Smooth muscle cell (in vitro differentiated cells): ENCODE measurements around the gene MAML2. TPM values are rescaled to one million over a fixed set of nuclear protein-coding genes. Genes with fewer than 3 reads are reported as not detected.

Experiments
- DNase-seq: peaks from one replicate; lab custom pipeline; 2025; ENCODE audit not compliant: unreplicated experiment; lab: John Stamatoyannopoulos, UW
- H2AFZ ChIP-seq: fragments of 200-600 bp; sonication (generic); 2 replicates; pipeline ENCODE4 v1.6.0; 2016; ENCODE audit warnings: antibody characterized with exemption, low read depth, mild to moderate bottlenecking
- H3F3A ChIP-seq: fragments of 200-600 bp; sonication (generic); 2 replicates; pipeline ENCODE4 v1.6.0; 2017; ENCODE audit warnings: antibody characterized with exemption, low read depth
- H3K27ac ChIP-seq: fragments of 200-600 bp; sonication (generic); 2 replicates; pipeline ENCODE4 v1.5.1; 2016; ENCODE audit warnings: low read depth, mild to moderate bottlenecking
- H3K27me3 ChIP-seq: fragments of 200-600 bp; sonication (generic); 2 replicates; pipeline ENCODE4 v1.6.1; 2016; ENCODE audit warnings: low read depth, mild to moderate bottlenecking
- H3K36me3 ChIP-seq: fragments of 200-600 bp; sonication (generic); 2 replicates; pipeline ENCODE4 v1.5.1; 2016; ENCODE audit warnings: low read depth
- H3K4me1 ChIP-seq: fragments of 200-600 bp; sonication (generic); 2 replicates; pipeline ENCODE4 v1.5.1; 2016; ENCODE audit warnings: low read depth
- H3K4me2 ChIP-seq: fragments of 200-600 bp; sonication (generic); 2 replicates; pipeline ENCODE4 v1.6.0; 2016; ENCODE audit warnings: mild to moderate bottlenecking
- H3K4me3 ChIP-seq: fragments of 200-600 bp; sonication (generic); 2 replicates; pipeline ENCODE4 v1.5.1; 2016; ENCODE audit warnings: mild to moderate bottlenecking
- H3K79me2 ChIP-seq: fragments of 200-600 bp; sonication (generic); 2 replicates; pipeline ENCODE4 v1.6.0; 2016; ENCODE audit warnings: low read depth, mild to moderate bottlenecking
- H3K9ac ChIP-seq: fragments of 200-600 bp; sonication (generic); 2 replicates; pipeline ENCODE4 v1.6.0; 2016; ENCODE audit warnings: low read depth
- H3K9me3 ChIP-seq: fragments of 200-600 bp; sonication (generic); replicated peaks from 2 replicates; pipeline ENCODE4 v1.5.1; 2016; ENCODE audit warnings: low read depth
- H4K20me1 ChIP-seq: fragments of 200-600 bp; sonication (generic); 2 replicates; pipeline ENCODE4 v1.6.0; 2016; ENCODE audit warnings: low read depth
- CTCF ChIP-seq: fragments of 200-600 bp; sonication (generic); IDR thresholded peaks from 2 replicates; pipeline ENCODE4 v1.5.1; 2017; ENCODE audit warnings: borderline replicate concordance, mild to moderate bottlenecking, antibody characterized with exemption; ENCODE audit not compliant: insufficient read depth, poor library complexity, severe bottlenecking
- WGBS: methylation state at CpG from one replicate; pipeline ENCODE4 v1.1.7; 2016; ENCODE audit warnings: low lambda C conversion rate; 5-methylcytosine and 5-hydroxymethylcytosine counted together
- polyA plus RNA-seq: library from polyadenylated mRNA; unstranded; fragments of >200 nt; fragmentation: Nextera tagmentation; extraction: Ambion mirVana; gene quantifications from 2 replicates; pipeline ENCODE4 v1.2.1, GENCODE V29; 2016
- total RNA-seq: library from RNA; depleted of rRNA; stranded (reverse); fragments of >200 nt; gene quantifications from 2 replicates; pipeline ENCODE4 v1.2.3, GENCODE V29; 2014

The MAML2 gene
- total and polyA plus RNA-seq, 2 experiments from 2014 or later = 8.7 to 52.4 TPM

GRCh38 chr11:96137373-96137772, 205.6 kb downstream of the MAML2 start:
- Histone ChIP-seq H3K36me3 (no peaks in the 10 kb centered on the region), H3K79me2 (peaks cover 86% of the 10 kb centered on the region), H3K27ac (peak overlapping the region; percentile 28), H2AFZ (no peak overlapping the region), H3K27me3 (no peaks in the 10 kb centered on the region), H3K4me3 (no peak overlapping the region), H4K20me1 (no peaks in the 10 kb centered on the region), H3F3A (peaks cover 3% of the 10 kb centered on the region), H3K4me1 (peaks cover 2% of the 10 kb centered on the region), H3K9ac (no peak overlapping the region), H3K9me3 (no peaks in the 10 kb centered on the region), H3K4me2 (no peak overlapping the region)
- WGBS = 89% methylated on average over 2 of the region's 2 CpGs
- TF ChIP-seq CTCF = no peak
- DNase-seq = no peak

GRCh38 chr11:96136613-96137298, 206.2 kb downstream of the MAML2 start:
- H3K4me1 ChIP-seq = no peaks in the 10 kb centered on the region
- peak overlapping the region; percentile 28 for H3K27ac ChIP-seq
- no peaks in the 10 kb centered on the region for H3K27me3 ChIP-seq
- H3K36me3 ChIP-seq = no peaks in the 10 kb centered on the region
- TF ChIP-seq CTCF = no peak
- no peak for DNase-seq
- no peaks in the 10 kb centered on the region for H4K20me1 ChIP-seq
- no peak overlapping the region for H3K9ac ChIP-seq
- no peak overlapping the region for H2AFZ ChIP-seq
- WGBS = 66% methylated on average over 3 of the region's 3 CpGs
- peaks cover 4% of the 10 kb centered on the region for H3F3A ChIP-seq
- no peak overlapping the region for H3K4me2 ChIP-seq
- no peak overlapping the region for H3K4me3 ChIP-seq
- H3K79me2 ChIP-seq = peaks cover 82% of the 10 kb centered on the region
- H3K9me3 ChIP-seq = no peaks in the 10 kb centered on the region

GRCh38 chr11:96134602-96135001, 208.4 kb downstream of the MAML2 start:
- Histone ChIP-seq H3K9ac (peak overlapping the region; percentile 36), H3K4me2 (no peak overlapping the region), H3K36me3 (no peaks in the 10 kb centered on the region), H3K4me3 (no peak overlapping the region), H4K20me1 (no peaks in the 10 kb centered on the region), H3K79me2 (peaks cover 84% of the 10 kb centered on the region), H3F3A (peaks cover 4% of the 10 kb centered on the region), H3K9me3 (no peaks in the 10 kb centered on the region), H2AFZ (no peak overlapping the region), H3K27me3 (no peaks in the 10 kb centered on the region), H3K27ac (peak overlapping the region; percentile 52), H3K4me1 (no peaks in the 10 kb centered on the region)
- WGBS = 52% methylated on average over 1 of the region's 1 CpG
- DNase-seq = no peak
- TF ChIP-seq CTCF = no peak

GRCh38 chr11:96132437-96132836, 210.6 kb downstream of the MAML2 start:
- Histone ChIP-seq H3K36me3 (no peaks in the 10 kb centered on the region), H3K79me2 (peaks cover 75% of the 10 kb centered on the region), H4K20me1 (no peaks in the 10 kb centered on the region), H3F3A (peaks cover 4% of the 10 kb centered on the region), H3K27me3 (no peaks in the 10 kb centered on the region), H3K4me3 (no peak overlapping the region), H3K9me3 (no peaks in the 10 kb centered on the region), H3K4me1 (no peaks in the 10 kb centered on the region), H3K4me2 (peak overlapping the region; percentile 36), H2AFZ (no peak overlapping the region), H3K9ac (no peak overlapping the region), H3K27ac (peak overlapping the region; percentile 59)
- DNase-seq = no peak
- 70% methylated on average over 2 of the region's 2 CpGs for WGBS
- no peak for TF ChIP-seq CTCF
